Measurements from ENCODE around the gene FGFRL1.

DNA sequence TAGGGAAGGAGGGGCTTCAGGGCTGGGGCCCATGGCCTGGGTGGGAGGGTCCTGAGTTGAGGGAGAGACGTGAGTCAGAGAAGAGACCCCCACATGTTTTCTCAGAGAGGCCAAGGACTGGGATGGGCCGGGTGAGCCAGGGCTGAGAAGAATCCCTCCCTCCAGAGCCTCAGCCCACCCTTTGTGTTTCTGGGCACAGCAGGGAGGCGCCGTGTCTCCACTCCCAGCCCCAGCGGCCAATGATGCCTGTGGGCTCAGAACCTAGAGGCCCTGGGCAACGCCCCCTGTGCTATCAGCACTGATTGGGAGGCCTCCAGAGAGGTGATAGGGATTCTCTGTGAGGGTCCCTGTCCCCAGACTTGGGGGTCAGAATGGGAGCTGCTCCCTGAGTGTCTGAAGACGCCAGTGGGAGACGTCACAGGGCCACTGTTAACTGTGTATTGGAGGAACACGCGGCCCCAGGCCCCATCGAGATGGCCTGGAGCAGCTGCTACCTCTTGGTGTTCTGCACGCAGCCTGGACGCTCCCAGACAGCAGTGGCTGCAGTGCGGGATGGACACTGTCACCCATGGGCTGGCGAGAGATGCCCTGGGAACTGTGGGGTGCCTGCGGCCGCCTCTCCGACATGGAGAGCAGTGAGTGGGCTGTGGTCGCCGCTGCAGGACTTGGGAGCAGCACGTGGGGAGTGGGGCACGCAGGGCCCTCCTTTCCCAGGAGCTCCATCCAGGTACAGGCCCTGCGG lies 8.5 kb downstream of the FGFRL1 start:
- TF ChIP-seq NCOR1 (IDR thresholded peaks at IDR 0.05; ENCODE audit: borderline replicate concordance, low read length), result no peak
- no peak for TF ChIP-seq EP300 (IDR thresholded peaks at IDR 0.05; ENCODE audit: low read depth in 2 of 2, low read length in 2 of 2)
- TF ChIP-seq EP300 (CRISPR knock-in tag; IDR thresholded peaks at IDR 0.05; ENCODE audit: borderline replicate concordance), result no peak
- no peak for TF ChIP-seq NFE2L2 (IDR thresholded peaks at IDR 0.05; ENCODE audit: low read length)
- TF ChIP-seq, protein P1, sequence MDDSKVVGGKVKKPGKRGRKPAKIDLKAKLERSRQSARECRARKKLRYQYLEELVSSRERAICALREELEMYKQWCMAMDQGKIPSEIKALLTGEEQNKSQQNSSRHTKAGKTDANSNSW (CRISPR knock-in tag; IDR thresholded peaks at IDR 0.05; ENCODE audit: borderline replicate concordance), result no peak
- TF ChIP-seq, protein P2, sequence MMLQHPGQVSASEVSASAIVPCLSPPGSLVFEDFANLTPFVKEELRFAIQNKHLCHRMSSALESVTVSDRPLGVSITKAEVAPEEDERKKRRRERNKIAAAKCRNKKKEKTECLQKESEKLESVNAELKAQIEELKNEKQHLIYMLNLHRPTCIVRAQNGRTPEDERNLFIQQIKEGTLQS (CRISPR knock-in tag; IDR thresholded peaks at IDR 0.05), result no peak
- no peak for TF ChIP-seq RFXAP (CRISPR knock-in tag; IDR thresholded peaks at IDR 0.05; ENCODE audit: borderline replicate concordance)
- no peak for TF ChIP-seq HNRNPL (IDR thresholded peaks at IDR 0.05; ENCODE audit: low read depth, low read length)
- TF ChIP-seq, protein P3, sequence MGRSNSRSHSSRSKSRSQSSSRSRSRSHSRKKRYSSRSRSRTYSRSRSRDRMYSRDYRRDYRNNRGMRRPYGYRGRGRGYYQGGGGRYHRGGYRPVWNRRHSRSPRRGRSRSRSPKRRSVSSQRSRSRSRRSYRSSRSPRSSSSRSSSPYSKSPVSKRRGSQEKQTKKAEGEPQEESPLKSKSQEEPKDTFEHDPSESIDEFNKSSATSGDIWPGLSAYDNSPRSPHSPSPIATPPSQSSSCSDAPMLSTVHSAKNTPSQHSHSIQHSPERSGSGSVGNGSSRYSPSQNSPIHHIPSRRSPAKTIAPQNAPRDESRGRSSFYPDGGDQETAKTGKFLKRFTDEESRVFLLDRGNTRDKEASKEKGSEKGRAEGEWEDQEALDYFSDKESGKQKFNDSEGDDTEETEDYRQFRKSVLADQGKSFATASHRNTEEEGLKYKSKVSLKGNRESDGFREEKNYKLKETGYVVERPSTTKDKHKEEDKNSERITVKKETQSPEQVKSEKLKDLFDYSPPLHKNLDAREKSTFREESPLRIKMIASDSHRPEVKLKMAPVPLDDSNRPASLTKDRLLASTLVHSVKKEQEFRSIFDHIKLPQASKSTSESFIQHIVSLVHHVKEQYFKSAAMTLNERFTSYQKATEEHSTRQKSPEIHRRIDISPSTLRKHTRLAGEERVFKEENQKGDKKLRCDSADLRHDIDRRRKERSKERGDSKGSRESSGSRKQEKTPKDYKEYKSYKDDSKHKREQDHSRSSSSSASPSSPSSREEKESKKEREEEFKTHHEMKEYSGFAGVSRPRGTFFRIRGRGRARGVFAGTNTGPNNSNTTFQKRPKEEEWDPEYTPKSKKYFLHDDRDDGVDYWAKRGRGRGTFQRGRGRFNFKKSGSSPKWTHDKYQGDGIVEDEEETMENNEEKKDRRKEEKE (IDR thresholded peaks at IDR 0.05), result no peak
- no peak for TF ChIP-seq TEAD2 (CRISPR knock-in tag; IDR thresholded peaks at IDR 0.05)
- no peak for TF ChIP-seq ZNF431 (CRISPR knock-in tag; IDR thresholded peaks at IDR 0.05; ENCODE audit: borderline replicate concordance, low read depth)

Measured in HepG2 (cell line).